LNCaP clone FGC (cell line): ENCODE results near the gene BICDL2.
A peak's percentile ranks its signal among the peaks of the same experiment; 100 is the strongest.

ENCODE experiments used
- DNase-seq: peaks from one replicate; pipeline ENCODE4 v3.0.0-alpha.2; 2011; ENCODE audit warnings: low read depth
- H3K4me3 ChIP-seq: 2 replicates; pipeline ENCODE4 v1.5.1; 2011; ENCODE audit warnings: mild to moderate bottlenecking, low read depth, low read length, control low read depth
- TF ChIP-seq, protein P1 (sequence below): IDR thresholded peaks from 2 replicates; pipeline ENCODE4 v1.5.1; 2012; ENCODE audit warnings: mild to moderate bottlenecking; ENCODE audit not compliant: control insufficient read depth, insufficient read depth; ENCODE audit errors: extremely low read depth

Gene BICDL2

DNA sequence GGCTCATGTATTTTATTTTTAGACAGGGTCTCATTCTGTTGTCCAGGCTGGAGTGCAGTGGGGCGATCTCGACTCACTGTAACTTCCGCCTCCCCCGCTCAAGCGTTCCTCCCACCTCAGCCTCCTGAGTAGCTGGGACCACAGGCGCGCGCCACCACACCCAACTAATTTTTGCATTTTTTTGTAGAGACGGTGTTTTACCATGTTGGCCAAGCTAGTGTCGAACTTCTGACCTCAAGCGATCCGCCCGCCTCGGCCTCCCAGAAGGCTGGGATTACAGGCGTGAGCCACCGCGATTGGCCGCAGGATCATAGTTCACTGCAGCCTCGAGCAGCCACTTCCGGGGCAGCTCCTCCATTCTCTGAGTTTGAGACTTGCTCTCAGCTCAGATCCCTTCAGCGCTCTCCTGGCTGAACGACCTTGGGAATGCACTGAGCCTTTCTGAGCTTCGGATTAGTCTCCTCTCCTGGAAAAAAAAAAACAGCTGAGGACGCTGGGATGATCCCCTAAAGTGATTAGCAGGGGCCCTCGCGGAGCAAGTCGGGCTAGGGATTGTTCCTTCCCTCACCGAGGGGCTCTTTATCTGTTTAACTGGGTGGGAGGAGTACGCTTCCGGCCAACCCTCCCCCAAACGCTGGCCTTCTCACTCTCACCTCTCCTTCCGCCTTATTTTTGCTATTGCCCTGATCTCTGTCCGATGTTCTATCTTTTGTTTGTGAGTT is 55.4 kb downstream of the BICDL2 start:
- TF ChIP-seq, protein P1, sequence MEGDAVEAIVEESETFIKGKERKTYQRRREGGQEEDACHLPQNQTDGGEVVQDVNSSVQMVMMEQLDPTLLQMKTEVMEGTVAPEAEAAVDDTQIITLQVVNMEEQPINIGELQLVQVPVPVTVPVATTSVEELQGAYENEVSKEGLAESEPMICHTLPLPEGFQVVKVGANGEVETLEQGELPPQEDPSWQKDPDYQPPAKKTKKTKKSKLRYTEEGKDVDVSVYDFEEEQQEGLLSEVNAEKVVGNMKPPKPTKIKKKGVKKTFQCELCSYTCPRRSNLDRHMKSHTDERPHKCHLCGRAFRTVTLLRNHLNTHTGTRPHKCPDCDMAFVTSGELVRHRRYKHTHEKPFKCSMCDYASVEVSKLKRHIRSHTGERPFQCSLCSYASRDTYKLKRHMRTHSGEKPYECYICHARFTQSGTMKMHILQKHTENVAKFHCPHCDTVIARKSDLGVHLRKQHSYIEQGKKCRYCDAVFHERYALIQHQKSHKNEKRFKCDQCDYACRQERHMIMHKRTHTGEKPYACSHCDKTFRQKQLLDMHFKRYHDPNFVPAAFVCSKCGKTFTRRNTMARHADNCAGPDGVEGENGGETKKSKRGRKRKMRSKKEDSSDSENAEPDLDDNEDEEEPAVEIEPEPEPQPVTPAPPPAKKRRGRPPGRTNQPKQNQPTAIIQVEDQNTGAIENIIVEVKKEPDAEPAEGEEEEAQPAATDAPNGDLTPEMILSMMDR, result no peak
- peak overlapping the region; percentile 63 for H3K4me3 ChIP-seq
- DNase-seq, result no peak

DNA sequence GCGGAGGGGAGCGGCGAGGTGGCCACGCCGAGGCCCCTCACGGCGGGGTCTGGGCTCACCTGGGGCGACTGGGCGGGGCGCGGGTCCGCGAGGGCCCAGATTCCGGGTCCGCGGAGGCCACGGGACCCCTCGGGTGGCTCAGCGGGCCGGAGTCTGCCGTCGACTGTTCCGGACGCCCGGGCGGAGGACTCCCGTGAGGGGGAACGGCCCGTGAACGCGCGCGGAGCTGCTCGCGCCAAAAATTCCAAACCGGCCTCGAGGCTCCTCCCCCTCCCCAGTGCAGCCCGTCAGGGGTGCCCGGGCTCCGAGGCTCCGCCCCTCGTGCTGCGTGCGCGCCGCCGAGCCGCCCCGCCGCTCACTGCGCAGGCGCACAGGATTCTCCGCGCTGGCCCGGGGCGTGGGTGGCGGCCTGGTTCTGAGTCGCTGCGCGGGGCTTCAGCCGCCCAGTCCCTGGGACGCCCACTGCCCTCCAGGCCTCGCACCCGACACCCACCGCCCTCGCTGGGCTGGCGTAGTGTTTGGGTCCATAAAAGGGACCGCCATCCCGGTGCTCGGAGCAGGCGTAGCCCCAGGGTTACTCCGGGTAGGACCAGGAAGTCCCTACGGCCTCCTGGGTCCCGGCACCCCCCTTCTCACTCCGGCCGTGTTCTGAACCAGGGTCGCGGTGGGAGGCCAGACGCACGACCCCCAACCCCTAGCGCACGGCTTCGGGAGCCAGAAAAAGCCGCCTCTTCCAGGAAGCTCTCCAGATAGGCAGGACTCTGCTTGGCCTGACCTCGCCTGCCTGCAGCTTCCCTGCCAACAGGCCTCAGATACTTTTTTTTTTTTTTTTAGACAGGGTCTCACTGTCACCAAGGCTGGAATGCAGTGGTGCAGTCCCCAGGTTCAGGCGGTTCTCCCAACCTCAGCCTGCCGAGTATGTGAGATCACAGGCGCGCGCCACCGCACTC is 56.2 kb downstream of the BICDL2 start, which contains the start of gene PKMYT1:
PKMYT1 (minus strand) TSS at position 220 of the 950 bp plus-strand sequence. CDS start 789 bp downstream, outside the sequence.
- TF ChIP-seq, protein P1, result no peak
- no peak for DNase-seq
- H3K4me3 ChIP-seq, result peak within 1 kb of the TSS; percentile 63

DNA sequence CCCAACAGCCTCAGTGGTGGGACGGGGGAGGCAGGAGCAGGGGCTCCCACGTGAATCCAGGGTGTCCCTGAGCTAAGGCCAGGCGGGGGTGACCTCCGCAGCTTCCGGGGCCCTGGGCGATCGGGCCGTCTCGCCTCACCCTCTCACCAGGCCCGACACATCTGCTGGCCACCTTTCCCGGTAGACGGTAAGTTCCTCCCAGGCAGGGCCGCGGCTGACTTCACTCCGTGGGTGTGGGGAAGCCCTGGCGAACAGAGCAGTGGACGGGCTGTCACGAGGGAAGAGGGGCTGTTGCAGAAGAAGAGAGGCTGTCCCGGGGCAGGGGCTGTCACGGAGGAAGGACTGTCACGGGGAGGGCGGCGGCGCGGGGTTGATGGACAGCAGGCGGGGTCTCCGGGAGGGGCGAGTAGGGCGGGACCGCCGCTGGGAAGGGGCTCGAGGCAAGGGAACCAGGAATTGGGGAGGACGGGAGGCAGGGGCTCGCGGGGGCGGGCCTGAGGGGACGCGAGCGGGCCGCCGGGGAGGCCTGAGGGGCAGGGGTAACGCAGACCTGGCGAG is 57.0 kb downstream of the BICDL2 start:
- no peak for DNase-seq
- peak overlapping the region; percentile 63 for H3K4me3 ChIP-seq

More for the DNA sequence above, 57.0 kb downstream of the BICDL2 start:
- TF ChIP-seq, protein P1, result no peak
